Kidney (tissue), 14 donors: ENCODE results near the gene ARHGAP26. TPM values are rescaled to one million over a fixed set of nuclear protein-coding genes. Genes with fewer than 3 reads are reported as not detected.

Experiments
- DNase-seq, 5 donors: peaks; one replicate each; pipeline ENCODE4 v3.0.0-alpha.2; 2013 to 2020
- FAIRE-seq: peaks from 2 replicates; lab custom pipeline; 2012; peaks lifted over from hg19 to GRCh38; lab: Jason Lieb, UNC
- H3K27ac ChIP-seq, 2 donors: one replicate each; pipeline ENCODE4 v1.7.0; 2013; ENCODE audit warnings: low read depth in 2 of 2, low read length in 2 of 2, inconsistent platforms in 1 of 2
- H3K27me3 ChIP-seq: one replicate; pipeline ENCODE4 v1.7.1; 2013; ENCODE audit warnings: low read length, inconsistent platforms; ENCODE audit not compliant: control insufficient read depth, insufficient read depth
- H3K36me3 ChIP-seq, 3 donors: one replicate each; pipeline versions ENCODE4 v1.7.0 to v1.7.1; 2013; ENCODE audit warnings: low read length in 3 of 3, control low read depth in 1 of 3, inconsistent platforms in 1 of 3; ENCODE audit not compliant: insufficient read depth in 3 of 3, control insufficient read depth in 2 of 3
- H3K4me1 ChIP-seq, 3 donors: one replicate each; pipeline versions ENCODE4 v1.7.0 to v1.7.1; 2013; ENCODE audit warnings: low read length in 3 of 3, inconsistent platforms in 1 of 3, low read depth in 1 of 3; ENCODE audit not compliant: control insufficient read depth in 2 of 3, insufficient read depth in 2 of 3
- H3K4me3 ChIP-seq, 3 donors: one replicate each; pipeline versions ENCODE4 v1.7.0 to v1.8.1; 2013; ENCODE audit warnings: low read length in 3 of 3, control low read depth in 1 of 3, inconsistent platforms in 1 of 3
- H3K9ac ChIP-seq, 3 donors: one replicate each; pipeline versions ENCODE4 v1.7.0 to v1.7.1; 2013; ENCODE audit warnings: low read length in 3 of 3, control low read depth in 1 of 3, inconsistent platforms in 1 of 3
- H3K9me3 ChIP-seq, 3 donors: one replicate each; pipeline versions ENCODE4 v1.7.0 to v1.7.1; 2013; ENCODE audit warnings: low read length in 3 of 3, control low read depth in 1 of 3, inconsistent platforms in 1 of 3; ENCODE audit not compliant: control insufficient read depth in 2 of 3, insufficient read depth in 1 of 3
- CTCF ChIP-seq: IDR thresholded peaks from 3 replicates; pipeline ENCODE4 v1.5.1; 2012; ENCODE audit warnings: mild to moderate bottlenecking, moderate library complexity, borderline replicate concordance; ENCODE audit not compliant: insufficient read depth; ENCODE audit errors: extremely low read depth
- intact Hi-C: fragments of 100-400 bp; cut with DNase I; formaldehyde crosslinking; loops from one replicate; pipeline ENCODE4 v1.11.1; 2022
- polyA plus RNA-seq: library from polyadenylated mRNA; stranded (reverse); fragments of 350-450 nt; fragmentation: Illumina TruSeq; extraction: RNeasy Lipid Tissue Mini Kit (QIAGEN cat#74804); gene quantifications from one replicate; pipeline ENCODE4 v1.2.3, GENCODE V29; 2014; ENCODE audit warnings: low read depth, low replicate concordance; ENCODE audit not compliant: insufficient read depth
- total RNA-seq: library from RNA; stranded (reverse); fragmentation: NEBNext Ultra II Directional; extraction: Animal tissue kit (Norgen Biotek cat#: 25700); gene quantifications from one replicate; pipeline ENCODE4 v1.2.1, GENCODE V29; 2021
- donor health status: control.
- donor health status: control.
- donor health status: control.
- donor health status: control.
- donor health status: control.
- donor health status: DM: yes; HTN: yes; CAD: no.
- donor health status: Normal renal cell carcinoma (clear cell type).

ARHGAP26 gene
- total and polyA plus RNA-seq, 2 donors from 2014 or later = 2.5 to 85.7 TPM

- Histone ChIP-seq H3K36me3 (no peaks in the 10 kb centered on the region), H3K9ac (no peak overlapping the region), H3K27ac (no peak overlapping the region), H3K4me3 (no peak overlapping the region), H3K4me1 (peaks cover 0 to 16% (median 9%) of the 10 kb centered on the region in 3 donors), H3K27me3 (no peaks in the 10 kb centered on the region), H3K9me3 (no peaks in the 10 kb centered on the region)
- TF ChIP-seq CTCF = no peak
- DNase-seq (no peak), FAIRE-seq (no peak)
- intact Hi-C loops = no loop called here
Observed at GRCh38 chr5:143235423-143235822, 465.2 kb downstream of the ARHGAP26 start.

DNA sequence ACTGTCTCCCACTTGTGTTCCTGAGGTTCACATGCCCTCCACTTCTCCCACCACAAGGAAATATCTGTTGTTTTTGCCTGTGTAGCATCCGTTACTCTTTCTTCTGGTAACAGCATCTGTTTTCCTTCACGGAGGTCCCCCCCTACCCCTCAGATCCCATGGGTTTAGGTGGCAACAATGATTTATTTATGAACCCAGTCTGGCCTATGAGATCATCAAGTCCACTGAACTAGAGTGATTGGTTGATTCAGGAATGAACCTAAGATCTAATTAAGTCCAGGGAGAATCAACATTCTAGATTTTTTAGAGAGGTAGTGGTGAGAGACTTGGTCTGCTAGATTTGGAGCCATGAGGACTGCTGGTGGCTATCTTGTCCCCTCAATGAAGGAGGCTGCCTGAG lies 466.5 kb downstream of the ARHGAP26 start:
- no peak for FAIRE-seq
- no peak for DNase-seq
- H3K9me3 ChIP-seq = no peaks in the 10 kb centered on the region
- no peak overlapping the region for H3K9ac ChIP-seq
- no peak overlapping the region for H3K27ac ChIP-seq
- H3K4me1 ChIP-seq = peaks cover 0 to 6% (median 2%) of the 10 kb centered on the region in 3 donors
- H3K36me3 ChIP-seq = no peaks in the 10 kb centered on the region
- intact Hi-C loops = no loop called here
- TF ChIP-seq CTCF = no peak
- no peak overlapping the region for H3K4me3 ChIP-seq
- H3K27me3 ChIP-seq = no peaks in the 10 kb centered on the region

- DNase-seq = no peak
- FAIRE-seq = no peak
- Histone ChIP-seq H3K9ac (no peak overlapping the region), H3K9me3 (no peaks in the 10 kb centered on the region), H3K4me3 (no peak overlapping the region), H3K36me3 (no peaks in the 10 kb centered on the region), H3K4me1 (peaks cover 0 to 6% (median 2%) of the 10 kb centered on the region in 3 donors), H3K27me3 (no peaks in the 10 kb centered on the region), H3K27ac (no peak overlapping the region)
- no peak for TF ChIP-seq CTCF
- intact Hi-C loops = no loop called here
Observed at GRCh38 chr5:143237664-143238063, 467.5 kb downstream of the ARHGAP26 start.

DNA sequence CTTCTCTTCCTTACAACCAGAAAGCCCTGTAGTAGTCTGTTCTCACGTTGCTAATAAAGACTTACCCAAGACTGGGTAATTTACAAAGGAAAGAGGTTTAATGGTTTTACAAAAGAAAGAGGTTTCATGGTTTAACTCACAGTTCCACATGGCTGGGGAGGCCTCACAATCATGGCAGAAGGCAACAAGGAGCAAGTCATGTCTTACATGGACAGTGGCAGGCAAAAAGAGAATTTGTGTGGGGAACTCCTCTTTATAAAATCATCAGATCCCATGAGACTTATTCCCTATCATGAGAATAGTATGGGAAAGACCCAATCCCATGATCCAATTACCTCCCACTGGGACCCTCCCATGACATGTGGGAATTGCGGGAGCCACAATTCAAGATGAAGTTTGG lies 468.4 kb downstream of the ARHGAP26 start:
- no peaks in the 10 kb centered on the region for H3K27me3 ChIP-seq
- no peak overlapping the region for H3K27ac ChIP-seq
- DNase-seq = no peak
- H3K9me3 ChIP-seq = no peaks in the 10 kb centered on the region
- no peaks in the 10 kb centered on the region for H3K36me3 ChIP-seq
- no peak for TF ChIP-seq CTCF
- H3K9ac ChIP-seq = no peak overlapping the region
- H3K4me1 ChIP-seq = peaks cover 0 to 5% (median 2%) of the 10 kb centered on the region in 3 donors
- H3K4me3 ChIP-seq = no peak overlapping the region
- FAIRE-seq = no peak
- intact Hi-C loops = no loop called here
